HG03565 (cell line): ENCODE results near the gene VAT1.

Source experiments
- ATAC-seq: cut with Tn5 transposase; IDR thresholded peaks from one replicate; pipeline ENCODE4 v1.9.1; 2021; ENCODE audit warnings: mild to moderate bottlenecking, moderate library complexity; ENCODE audit not compliant: unreplicated experiment

The VAT1 gene

DNA sequence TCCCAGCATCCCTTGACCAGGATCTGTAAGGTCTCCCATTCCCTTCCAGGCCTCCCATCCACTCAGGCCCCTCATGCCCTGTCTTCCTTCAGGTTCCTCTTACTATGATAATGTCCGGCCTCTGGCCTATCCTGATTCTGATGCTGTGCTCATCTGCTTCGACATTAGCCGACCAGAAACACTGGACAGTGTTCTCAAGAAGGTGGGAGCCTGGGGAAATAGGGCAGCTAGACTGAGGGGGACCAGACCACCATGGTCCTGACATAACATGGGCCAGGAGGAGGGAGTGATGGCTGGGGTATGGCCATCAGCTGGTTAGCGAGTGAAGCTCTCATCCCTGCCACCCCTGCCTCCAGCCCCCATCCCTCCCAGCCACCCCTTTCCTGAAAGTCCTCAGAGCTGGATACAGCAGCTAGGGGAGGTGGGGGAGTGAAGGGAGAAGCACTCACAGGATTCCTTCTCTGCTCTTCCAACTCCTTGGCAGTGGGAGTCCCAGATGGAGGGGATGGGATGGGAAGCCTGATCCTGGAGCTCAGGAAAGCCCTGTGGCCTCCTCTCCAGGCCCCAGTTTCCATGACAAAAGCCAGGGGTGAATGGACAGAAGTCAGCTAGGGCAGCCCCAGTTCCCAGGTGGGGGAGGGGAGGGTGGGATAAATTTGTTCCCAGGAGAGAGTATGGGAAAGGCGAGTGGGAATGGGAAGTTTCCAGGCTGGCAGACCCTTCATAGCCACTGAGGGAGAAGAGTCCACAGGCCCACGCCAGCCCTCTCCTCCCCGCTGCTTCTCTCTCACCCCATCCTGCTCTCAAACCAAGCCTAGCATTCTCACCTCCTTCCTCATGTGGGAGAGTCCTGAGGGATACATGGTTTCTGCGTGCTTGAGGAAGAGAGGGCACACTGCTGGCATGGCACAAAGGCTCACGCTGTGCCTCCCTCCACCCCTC is 5.2 kb upstream of the VAT1 start:
- ATAC-seq = no peak

DNA sequence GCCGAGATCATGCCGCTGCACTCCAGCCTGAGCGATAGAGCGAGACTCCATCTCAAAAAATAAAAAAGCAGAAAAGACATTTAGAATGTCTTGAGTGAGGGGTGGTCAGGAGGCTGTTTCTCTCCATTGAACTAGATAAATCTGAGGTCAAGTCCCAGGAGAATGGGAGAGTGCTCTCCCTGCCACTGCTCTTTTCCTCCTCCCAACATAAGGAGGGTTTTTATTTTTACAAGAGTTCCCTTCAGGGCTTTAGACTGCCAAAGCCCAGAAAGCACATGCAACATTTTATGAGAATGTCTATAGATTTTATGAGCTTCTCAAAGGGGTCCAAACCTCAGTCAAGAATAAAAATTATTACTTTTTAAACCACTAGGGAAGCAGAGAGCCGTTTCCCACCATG is 4.4 kb upstream of the VAT1 start:
- ATAC-seq = no peak

- ATAC-seq = no peak
These were observed 3.8 kb upstream of the VAT1 start for GRCh38 chr17:43025766-43026537.

DNA sequence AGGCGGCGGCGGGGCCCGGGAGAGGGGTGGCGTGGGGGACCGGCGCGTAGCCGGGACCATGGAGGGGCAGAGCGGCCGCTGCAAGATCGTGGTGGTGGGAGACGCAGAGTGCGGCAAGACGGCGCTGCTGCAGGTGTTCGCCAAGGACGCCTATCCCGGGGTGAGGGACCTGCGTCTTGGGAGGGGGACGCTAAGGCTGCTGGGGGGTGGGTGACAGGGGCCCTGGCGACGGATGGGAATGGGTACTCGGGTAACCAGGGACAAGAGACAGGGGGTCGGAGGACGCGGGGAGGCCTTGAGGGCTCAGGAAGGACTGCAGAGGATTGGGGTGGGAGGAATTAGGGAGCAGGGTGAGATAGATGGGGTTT is 3.1 kb upstream of the VAT1 start:
- no peak for ATAC-seq

DNA sequence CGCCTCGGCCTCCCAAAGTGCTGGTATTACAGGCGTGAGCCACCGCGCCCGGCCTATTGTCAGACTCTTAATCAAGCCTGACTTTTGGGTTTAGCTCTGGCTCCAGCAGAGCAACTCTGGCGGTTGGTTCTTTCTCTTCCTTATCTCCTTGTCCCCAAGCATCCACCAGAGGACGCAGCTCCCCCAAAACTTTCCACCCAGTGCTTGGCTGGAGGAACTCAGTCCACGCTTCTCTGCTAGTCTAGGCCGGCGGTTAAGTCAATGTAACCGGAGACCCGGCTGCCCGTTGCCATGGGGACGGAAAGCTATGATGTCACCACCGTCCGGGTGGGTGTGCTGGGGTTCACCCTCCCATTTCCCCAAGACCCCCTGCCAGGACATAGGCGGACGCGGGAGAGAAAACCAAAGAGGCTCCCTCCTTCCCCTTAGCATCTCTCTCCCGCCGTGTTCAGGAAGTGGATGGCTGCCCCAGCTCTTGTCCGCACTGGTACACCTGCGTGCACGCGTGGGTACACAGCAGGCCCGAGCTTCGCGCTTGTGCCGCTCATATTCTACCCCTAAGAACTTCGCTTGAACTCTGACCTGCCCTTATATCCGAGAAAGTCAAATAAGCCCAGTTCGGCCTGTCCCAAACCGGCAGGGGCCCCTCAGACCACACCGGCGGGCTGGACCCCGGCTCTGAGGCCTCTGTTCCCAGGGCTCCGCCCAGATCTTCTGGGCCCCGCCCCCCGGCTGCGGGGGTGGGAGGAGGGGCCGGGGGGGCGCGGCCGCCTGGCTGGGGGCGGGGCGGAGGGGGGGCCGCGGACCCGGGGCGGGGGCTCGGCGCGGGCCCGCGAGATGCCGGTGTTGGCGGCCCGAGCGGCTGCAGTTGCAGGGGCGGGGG is 2.5 kb upstream of the VAT1 start, which contains the start of gene RND2:
Gene RND2 (plus strand): TSS at position 825 of the 883 bp plus-strand sequence. CDS start 117 bp downstream, outside the sequence.
- no peak for ATAC-seq

GRCh38 chr17:43020789-43021740 is 1.1 kb downstream of the VAT1 start:
- no peak for ATAC-seq

- no peak for ATAC-seq
These were observed 2.1 kb downstream of the VAT1 start for GRCh38 chr17:43020030-43020621.

- no peak for ATAC-seq
These were observed 2.8 kb downstream of the VAT1 start for GRCh38 chr17:43019418-43019817.

- ATAC-seq = no peak
These were observed 3.3 kb downstream of the VAT1 start for GRCh38 chr17:43018932-43019331.

DNA sequence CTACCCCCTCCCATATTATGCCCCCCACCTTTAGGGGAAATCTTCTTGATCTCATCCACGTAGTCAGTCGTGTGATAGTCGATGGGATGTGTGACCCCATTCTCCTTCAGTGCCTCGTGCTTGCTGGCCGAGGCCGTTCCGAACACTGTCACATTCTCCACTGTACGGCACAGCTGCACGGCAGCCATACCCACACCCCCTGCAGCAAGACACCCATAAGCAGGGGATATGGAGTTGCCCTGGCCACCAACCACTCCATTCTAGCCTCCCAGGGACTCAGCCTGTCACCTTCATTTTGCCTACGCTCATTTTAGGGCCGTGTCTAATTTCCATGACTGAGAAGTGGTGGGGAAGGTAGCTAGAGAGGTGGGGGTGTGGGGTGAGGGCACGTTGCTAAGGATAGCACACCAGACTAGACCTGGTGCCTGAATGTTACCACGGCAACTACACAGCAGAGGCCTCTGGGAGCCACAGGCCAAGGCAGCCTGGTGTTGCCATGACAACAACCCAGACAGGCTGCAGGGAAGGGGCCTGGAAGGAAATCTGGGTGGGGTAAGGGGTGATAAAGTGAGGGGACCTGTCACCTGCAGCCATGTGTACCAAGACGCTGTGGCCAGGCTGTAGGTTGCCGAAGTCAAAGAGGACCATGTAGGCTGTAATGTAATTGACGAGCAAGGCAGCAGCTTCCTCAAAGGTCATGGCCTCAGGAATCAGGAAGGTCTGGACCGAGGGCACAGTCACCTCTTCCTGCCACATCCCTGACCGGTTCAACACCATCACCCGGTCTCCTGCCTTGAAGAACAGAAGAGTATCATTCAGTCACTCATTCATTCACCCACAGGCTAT is 4.0 kb downstream of the VAT1 start:
- no peak for ATAC-seq

DNA sequence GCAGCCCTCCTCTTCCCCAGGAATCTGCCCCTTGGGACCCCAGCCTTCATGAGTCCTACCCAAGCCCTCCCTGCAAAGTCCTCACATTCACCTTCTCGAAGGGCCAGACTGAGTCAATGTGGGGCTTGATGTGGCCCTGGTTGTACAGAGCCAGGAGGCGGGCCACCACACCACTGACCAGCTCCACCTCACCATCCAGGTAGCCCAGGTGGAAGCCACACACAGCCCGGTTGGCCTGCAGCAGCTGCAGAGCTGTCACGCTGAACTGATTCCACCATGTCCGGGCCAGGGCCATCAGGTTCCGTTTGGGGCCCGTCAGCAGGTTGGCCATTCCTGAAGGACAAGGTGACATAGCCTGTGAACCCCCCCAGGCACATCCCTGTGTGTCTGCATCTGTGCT is 6.0 kb downstream of the VAT1 start:
- ATAC-seq = no peak

GRCh38 chr17:43015579-43015978 is 6.6 kb downstream of the VAT1 start:
- no peak for ATAC-seq

DNA sequence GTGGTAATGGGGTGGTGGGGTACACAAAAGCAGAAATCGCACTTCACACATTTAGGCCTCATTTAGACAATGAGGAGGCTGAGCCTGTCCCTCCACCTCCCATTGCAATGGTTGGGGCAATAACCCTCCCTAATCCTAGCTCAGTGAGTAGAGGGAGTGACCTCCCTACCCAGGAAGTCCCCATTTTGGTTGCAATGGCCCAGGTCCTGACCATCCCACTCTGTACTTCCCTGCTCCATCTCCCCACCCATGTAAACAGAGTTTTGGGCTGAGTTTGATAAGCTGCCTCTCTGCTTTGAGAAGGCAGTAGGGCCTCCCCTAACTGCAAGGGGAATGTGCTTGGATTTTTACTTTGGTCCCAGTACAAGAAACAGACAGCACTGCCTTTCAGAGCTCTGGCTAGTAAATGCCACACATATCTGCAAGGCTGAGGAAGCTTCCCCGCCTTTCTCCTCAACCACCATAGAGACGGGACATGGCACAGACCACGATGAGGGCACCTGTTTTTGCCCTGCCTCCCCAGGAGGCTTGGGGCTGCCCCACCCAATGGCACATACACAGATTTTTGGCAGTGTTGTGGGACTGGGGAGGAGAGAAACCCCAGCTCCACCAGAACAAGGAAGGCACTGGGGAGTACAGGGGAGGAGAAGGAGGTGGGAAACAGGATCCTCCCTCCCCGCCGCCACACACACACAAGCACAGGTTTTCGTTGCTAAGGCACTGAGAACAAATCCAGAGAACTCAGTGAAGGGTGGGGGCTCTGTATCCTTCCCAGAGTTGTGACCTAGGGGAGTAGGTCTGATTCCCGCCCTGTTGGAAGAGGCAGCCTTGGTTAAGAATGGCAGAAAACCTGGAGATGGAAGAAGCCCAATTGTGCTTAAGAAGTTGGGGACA is 7.3 kb downstream of the VAT1 start:
- ATAC-seq = no peak

GRCh38 chr17:43014020-43014648 is 8.1 kb downstream of the VAT1 start:
- ATAC-seq = no peak

GRCh38 chr17:43013296-43013695 is 8.9 kb downstream of the VAT1 start:
- ATAC-seq = no peak

GRCh38 chr17:43011728-43012472 is 10.3 kb downstream of the VAT1 start:
- ATAC-seq = no peak
